Loucy (cell line): Measurements from ENCODE around the gene FECH.

Experiments used
- H2AFZ ChIP-seq: fragments of 200-600 bp; sonication (generic); 2 replicates; pipeline ENCODE4 v1.6.0; 2016; ENCODE audit warnings: antibody characterized with exemption, mild to moderate bottlenecking, low read length, moderate library complexity
- H3F3A ChIP-seq: fragments of 200-600 bp; 2 replicates; pipeline ENCODE4 v1.6.0; 2016; ENCODE audit warnings: antibody characterized with exemption, low read depth, mild to moderate bottlenecking
- H3K27me3 ChIP-seq: fragments of 200-600 bp; sonication (generic); 2 replicates; pipeline ENCODE4 v1.6.1; 2014; ENCODE audit warnings: low read length, mild to moderate bottlenecking; ENCODE audit not compliant: insufficient read depth, poor library complexity, severe bottlenecking
- H3K36me3 ChIP-seq: fragments of 200-600 bp; sonication (generic); 2 replicates; pipeline ENCODE4 v1.6.1; 2016; ENCODE audit warnings: low read length; ENCODE audit not compliant: insufficient read depth
- H3K4me1 ChIP-seq: fragments of 200-600 bp; sonication (generic); 2 replicates; pipeline ENCODE4 v1.5.1; 2014; ENCODE audit warnings: low read length, mild to moderate bottlenecking; ENCODE audit not compliant: insufficient read depth, poor library complexity, severe bottlenecking
- H3K4me2 ChIP-seq: fragments of 200-600 bp; sonication (generic); 2 replicates; pipeline ENCODE4 v1.6.0; 2014; ENCODE audit warnings: antibody characterized with exemption, low read length, low read depth, mild to moderate bottlenecking; ENCODE audit not compliant: poor library complexity, severe bottlenecking
- H3K4me3 ChIP-seq: fragments of 200-600 bp; sonication (generic); 2 replicates; pipeline ENCODE4 v1.5.1; 2014; ENCODE audit warnings: low read length, mild to moderate bottlenecking, mixed read lengths; ENCODE audit not compliant: poor library complexity, severe bottlenecking
- H3K79me2 ChIP-seq: fragments of 200-600 bp; sonication (generic); 2 replicates; pipeline ENCODE4 v1.6.1; 2014; ENCODE audit warnings: low read length; ENCODE audit not compliant: insufficient read depth
- H3K9ac ChIP-seq: fragments of 200-600 bp; sonication (generic); 2 replicates; pipeline ENCODE4 v1.6.0; 2014; ENCODE audit warnings: mild to moderate bottlenecking, low read depth, low read length, moderate library complexity; ENCODE audit not compliant: poor library complexity, severe bottlenecking
- H3K9me2 ChIP-seq: fragments of 200-600 bp; sonication (generic); replicated peaks from 2 replicates; pipeline ENCODE4 v1.6.1; 2016; ENCODE audit warnings: low read depth, low read length, mixed read lengths
- H3K9me3 ChIP-seq: fragments of 200-600 bp; sonication (generic); 2 replicates; pipeline ENCODE4 v1.6.1; 2014; ENCODE audit warnings: mild to moderate bottlenecking, antibody characterized with exemption, low read length, low read depth; ENCODE audit not compliant: insufficient read depth
- H4K20me1 ChIP-seq: fragments of 200-600 bp; sonication (generic); 2 replicates; pipeline ENCODE4 v1.6.0; 2014; ENCODE audit warnings: antibody characterized with exemption, low read length, mild to moderate bottlenecking; ENCODE audit not compliant: insufficient read depth, poor library complexity, severe bottlenecking
- EZH2phosphoT487 ChIP-seq: fragments of 200-600 bp; IDR thresholded peaks from 2 replicates; pipeline ENCODE4 v1.6.1; 2018; ENCODE audit warnings: antibody characterized with exemption, mild to moderate bottlenecking, moderate library complexity, borderline replicate concordance
- TF ChIP-seq, protein P1 (sequence below): fragments of 200-600 bp; sonication (generic); conservative IDR thresholded peaks from 2 replicates; pipeline ENCODE4 v1.5.1; 2014; ENCODE audit warnings: mild to moderate bottlenecking, antibody characterized with exemption, low read length

FECH gene

GRCh38 chr18:57533006-57533867, 53.3 kb downstream of the FECH start:
- Histone ChIP-seq H3K4me2 (no peak overlapping the region), H3K27me3 (no peaks in the 10 kb centered on the region), H3K9ac (no peak overlapping the region), H3K4me1 (no peaks in the 10 kb centered on the region), H3K4me3 (no peak overlapping the region), H4K20me1 (no peaks in the 10 kb centered on the region), H3K36me3 (no peaks in the 10 kb centered on the region), H3K9me2 (no peaks in the 10 kb centered on the region), H3K79me2 (no peaks in the 10 kb centered on the region), H3K9me3 (no peaks in the 10 kb centered on the region), H2AFZ (no peak overlapping the region), H3F3A (no peaks in the 10 kb centered on the region)
- TF ChIP-seq, protein P1, sequence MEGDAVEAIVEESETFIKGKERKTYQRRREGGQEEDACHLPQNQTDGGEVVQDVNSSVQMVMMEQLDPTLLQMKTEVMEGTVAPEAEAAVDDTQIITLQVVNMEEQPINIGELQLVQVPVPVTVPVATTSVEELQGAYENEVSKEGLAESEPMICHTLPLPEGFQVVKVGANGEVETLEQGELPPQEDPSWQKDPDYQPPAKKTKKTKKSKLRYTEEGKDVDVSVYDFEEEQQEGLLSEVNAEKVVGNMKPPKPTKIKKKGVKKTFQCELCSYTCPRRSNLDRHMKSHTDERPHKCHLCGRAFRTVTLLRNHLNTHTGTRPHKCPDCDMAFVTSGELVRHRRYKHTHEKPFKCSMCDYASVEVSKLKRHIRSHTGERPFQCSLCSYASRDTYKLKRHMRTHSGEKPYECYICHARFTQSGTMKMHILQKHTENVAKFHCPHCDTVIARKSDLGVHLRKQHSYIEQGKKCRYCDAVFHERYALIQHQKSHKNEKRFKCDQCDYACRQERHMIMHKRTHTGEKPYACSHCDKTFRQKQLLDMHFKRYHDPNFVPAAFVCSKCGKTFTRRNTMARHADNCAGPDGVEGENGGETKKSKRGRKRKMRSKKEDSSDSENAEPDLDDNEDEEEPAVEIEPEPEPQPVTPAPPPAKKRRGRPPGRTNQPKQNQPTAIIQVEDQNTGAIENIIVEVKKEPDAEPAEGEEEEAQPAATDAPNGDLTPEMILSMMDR = no peak
- no peak for TF ChIP-seq EZH2phosphoT487

GRCh38 chr18:57529151-57529550, 57.4 kb downstream of the FECH start:
- Histone ChIP-seq H3K4me2 (no peak overlapping the region), H2AFZ (no peak overlapping the region), H3K27me3 (no peaks in the 10 kb centered on the region), H4K20me1 (no peaks in the 10 kb centered on the region), H3K9me3 (no peaks in the 10 kb centered on the region), H3K4me1 (no peaks in the 10 kb centered on the region), H3K79me2 (no peaks in the 10 kb centered on the region), H3K4me3 (no peak overlapping the region), H3F3A (no peaks in the 10 kb centered on the region), H3K9ac (no peak overlapping the region), H3K9me2 (no peaks in the 10 kb centered on the region), H3K36me3 (no peaks in the 10 kb centered on the region)
- no peak for TF ChIP-seq EZH2phosphoT487
- TF ChIP-seq, protein P1 = no peak

GRCh38 chr18:57527556-57528229, 58.8 kb downstream of the FECH start:
- H3K4me3 ChIP-seq = no peak overlapping the region
- H3K9ac ChIP-seq = no peak overlapping the region
- H2AFZ ChIP-seq = no peak overlapping the region
- H3K9me2 ChIP-seq = no peaks in the 10 kb centered on the region
- H3K27me3 ChIP-seq = no peaks in the 10 kb centered on the region
- H3K9me3 ChIP-seq = no peaks in the 10 kb centered on the region
- H3K79me2 ChIP-seq = no peaks in the 10 kb centered on the region
- H4K20me1 ChIP-seq = no peaks in the 10 kb centered on the region
- TF ChIP-seq, protein P1 = no peak
- TF ChIP-seq EZH2phosphoT487 = no peak
- no peak overlapping the region for H3K4me2 ChIP-seq
- H3K4me1 ChIP-seq = no peaks in the 10 kb centered on the region
- no peaks in the 10 kb centered on the region for H3F3A ChIP-seq
- no peaks in the 10 kb centered on the region for H3K36me3 ChIP-seq
